Measurements from ENCODE around the gene MITF. TPM values are rescaled to one million over a fixed set of nuclear protein-coding genes. Genes with fewer than 3 reads are reported as not detected.

Gene MITF
- polyA plus RNA-seq, 4 donors = 3.3 to 45.7 (median 41.8) TPM

DNA sequence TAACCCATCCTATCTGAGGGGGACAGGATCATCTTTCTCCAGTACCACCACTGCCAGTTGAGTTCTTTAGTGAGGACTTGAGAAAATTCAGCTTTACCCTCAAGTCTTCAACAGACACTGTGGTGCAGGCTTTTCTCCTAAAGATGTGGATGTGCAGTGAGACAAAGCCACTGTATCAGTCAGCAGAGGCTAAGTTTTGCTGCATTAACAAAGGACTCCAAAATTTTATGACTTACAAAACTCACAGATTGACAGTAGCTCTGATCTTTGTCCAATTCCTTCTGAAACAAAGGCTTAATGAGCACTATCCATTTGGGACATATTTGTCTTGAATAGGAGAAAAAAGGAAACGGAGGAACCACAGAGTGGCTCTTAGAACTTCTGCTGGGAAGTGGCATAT, 87.9 kb downstream of the MITF start:
- DNase-seq (ENCODE audit: low read depth in 4 of 4, low spot score in 3 of 4) = no peak

DNA sequence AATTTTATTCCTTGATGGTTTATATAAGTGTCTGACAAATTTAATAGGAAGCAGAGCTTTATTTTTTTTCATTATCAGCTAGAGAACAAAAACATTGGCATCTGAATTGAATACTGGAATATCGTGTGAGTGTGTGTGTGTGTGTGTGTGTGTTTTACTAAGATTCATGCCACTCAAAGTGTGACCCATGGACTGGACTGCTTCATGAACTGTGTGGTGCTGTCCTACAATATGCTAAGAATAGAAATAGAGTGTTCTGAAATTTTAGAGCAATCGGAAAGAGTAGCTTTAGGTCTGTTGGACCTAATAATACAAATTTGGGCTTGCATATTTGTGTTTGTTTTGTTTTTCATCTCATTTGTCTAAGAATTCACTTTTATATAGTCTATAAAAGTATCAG, 89.6 kb downstream of the MITF start:
- no peak for DNase-seq (ENCODE audit: low read depth in 4 of 4, low spot score in 3 of 4)

DNA sequence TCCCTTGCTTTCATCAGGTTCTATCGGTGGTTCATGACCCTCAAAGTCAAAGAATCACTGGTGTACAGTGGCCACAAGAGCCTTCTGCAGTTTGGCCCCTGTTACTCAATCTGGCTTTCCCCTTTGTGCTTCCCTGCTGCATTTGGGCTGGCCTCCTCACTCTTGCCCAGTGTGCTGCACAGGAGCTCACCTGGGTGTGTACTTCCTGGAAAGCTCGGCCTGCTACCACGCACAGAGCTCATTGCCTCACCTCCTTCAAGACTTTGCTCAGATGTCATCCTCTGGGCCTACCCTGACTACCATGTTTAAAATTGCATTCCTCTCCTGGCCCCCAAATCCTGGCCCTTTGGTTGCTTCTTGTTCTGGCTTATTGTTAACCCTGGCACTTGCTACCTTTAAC, 90.9 kb downstream of the MITF start:
- no peak for DNase-seq (ENCODE audit: low read depth in 4 of 4, low spot score in 3 of 4)

DNA sequence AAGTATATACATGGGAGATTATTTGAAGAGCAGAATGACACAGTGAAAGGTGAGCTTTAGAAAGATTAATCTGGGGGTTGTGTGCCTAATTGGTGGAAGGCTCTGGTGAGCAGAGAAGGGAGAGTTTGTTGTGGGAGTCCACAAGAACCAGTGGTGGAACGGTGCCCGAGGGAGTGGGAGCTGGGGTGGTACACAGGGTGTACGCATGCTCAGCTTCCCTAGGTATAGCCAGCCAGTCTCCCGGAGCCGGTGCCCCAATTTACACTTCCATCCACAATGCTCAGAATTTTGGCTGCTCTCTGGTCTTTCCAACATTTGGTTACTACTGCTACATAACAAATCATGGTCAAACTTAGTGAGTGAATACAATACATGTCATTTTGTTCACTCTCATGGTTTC, 92.5 kb downstream of the MITF start:
- DNase-seq (ENCODE audit: low read depth in 4 of 4, low spot score in 3 of 4) = no peak

DNA sequence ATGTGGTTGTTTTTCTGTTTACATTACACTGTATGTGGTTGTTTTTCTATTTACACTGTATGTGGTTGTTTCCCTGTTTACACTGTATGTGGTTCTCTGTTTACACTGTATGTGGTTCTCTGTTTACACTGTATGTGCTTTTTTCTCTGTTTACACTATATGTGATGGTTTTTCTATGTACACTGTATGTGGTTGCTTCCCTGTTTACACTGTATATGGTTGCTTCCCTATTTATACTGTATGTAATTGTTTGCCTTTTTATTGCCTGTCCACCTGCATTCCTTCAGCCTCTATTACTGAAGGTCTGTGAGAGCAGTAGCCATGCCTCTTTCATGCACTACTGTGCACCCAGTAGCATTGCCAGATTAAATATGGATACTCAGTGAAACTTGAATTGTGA, 94.3 kb downstream of the MITF start:
- no peak for DNase-seq (ENCODE audit: low read depth in 4 of 4, low spot score in 3 of 4)

DNA sequence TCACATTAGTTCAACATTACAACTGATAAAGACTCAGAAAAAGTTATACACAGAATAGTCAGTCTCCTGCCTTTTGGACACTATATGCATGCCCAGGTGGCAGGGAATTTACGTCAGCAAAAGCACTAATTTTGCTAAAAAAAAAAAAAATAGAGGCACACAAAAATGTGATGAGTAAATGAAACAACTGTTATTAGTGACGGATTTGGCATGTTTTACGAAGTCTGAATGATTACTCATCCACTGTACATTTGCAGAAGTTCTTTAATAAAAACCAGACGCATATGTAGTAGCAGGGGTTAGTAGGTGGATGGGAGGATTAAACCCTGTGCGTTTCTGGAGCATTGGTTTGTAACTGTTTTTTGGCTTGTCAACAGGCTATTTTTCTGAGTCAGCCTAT, 99.0 kb downstream of the MITF start:
- DNase-seq (ENCODE audit: low read depth in 4 of 4, low spot score in 3 of 4) = no peak

DNA sequence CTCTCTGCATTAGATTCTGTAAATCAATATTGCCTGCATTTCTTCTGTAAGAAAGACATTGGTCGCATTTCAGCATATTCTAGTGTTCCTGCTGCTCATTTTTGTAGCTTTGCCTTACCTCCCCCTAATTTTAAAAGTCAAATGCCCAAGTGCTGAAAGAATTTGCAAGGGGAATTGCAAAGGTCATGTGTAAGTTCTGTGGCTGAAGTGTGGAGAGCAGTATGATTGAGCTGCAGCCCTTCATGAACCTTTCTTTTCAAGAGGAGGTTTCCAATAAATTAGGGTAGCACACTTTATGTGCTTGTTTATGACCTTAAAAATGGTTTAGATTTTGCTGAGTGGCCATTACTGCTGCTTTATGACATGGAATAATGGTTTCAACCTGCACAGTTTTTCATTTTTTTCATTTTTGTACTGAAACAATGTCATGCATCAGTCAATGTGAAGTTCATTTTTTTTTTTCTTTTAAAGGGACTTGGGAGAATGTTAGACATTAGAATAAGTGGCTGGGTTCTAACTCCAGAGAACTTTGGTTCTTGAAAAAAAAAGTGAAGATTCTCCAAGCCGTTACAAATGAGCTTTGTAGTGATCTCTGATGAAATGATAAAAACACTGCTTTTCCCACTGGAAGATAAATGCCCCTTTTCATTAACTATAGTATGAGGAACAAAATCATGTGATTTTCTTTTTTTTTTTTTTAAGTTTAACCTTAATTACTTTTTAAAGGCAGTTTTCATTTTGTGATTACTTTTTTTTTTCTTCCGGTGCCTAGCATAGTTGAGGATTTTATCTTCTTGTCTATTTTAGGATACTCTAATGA, 99.6 kb downstream of the MITF start:
- no peak for DNase-seq (ENCODE audit: low read depth in 4 of 4, low spot score in 3 of 4)

DNA sequence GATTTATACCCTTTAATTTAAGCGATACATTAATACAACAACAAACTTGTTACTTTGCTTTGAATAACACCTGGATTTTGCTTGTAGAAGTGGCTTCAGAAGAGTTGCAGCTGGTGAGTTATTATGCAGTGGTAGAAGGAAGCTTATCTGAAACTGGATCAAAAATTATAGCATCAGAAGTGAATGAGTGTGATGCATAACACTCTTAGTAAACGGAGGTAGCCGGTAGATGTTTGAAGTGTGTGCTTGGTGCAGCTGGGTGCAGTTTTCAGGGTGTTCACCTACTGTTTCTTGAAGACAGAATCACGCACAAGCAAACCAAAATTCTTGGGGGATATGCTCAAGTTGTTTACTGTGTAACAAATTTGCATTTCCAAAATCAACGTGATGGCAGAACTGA, 103.1 kb downstream of the MITF start:
- DNase-seq (ENCODE audit: low read depth in 4 of 4, low spot score in 3 of 4) = no peak

DNA sequence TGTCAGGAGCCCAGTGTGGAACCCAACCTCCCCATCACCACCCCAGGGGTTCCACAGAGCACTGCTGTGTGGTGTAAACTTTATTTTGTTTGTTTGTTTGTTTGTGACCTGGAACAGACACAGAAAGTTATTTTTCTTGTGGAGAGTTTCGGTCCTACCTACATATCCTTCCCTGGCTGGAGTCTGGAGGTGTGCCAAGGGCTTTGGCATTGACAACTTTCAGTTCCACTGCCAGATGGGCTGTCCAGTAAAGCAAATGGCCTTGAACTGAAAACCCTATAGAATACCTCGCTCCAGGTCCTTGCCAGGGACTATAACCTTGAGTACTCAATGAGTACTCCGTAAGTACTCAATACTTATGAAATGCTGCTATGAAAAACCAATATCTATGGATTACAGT, 103.5 kb downstream of the MITF start:
- no peak for DNase-seq (ENCODE audit: low read depth in 4 of 4, low spot score in 3 of 4)

DNA sequence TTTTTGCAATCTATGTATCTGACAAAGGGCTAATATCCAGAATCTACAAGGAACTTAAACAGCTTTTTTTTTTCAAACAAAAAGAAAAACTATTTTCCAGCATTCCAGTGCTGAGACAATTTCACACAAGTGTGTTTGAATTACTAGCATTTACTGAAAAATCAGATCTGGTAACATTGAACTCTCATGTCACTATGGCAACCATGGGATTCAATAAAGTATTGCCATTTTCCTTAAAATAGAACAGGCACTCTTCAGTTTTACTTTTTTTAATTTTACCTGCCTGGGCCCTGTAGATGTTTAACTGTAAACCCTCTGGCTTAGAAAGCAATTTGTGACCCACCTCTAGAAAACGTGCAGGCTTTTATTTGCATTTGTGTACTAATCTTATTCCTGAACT, 105.4 kb downstream of the MITF start:
- DNase-seq (ENCODE audit: low read depth in 4 of 4, low spot score in 3 of 4) = no peak

DNA sequence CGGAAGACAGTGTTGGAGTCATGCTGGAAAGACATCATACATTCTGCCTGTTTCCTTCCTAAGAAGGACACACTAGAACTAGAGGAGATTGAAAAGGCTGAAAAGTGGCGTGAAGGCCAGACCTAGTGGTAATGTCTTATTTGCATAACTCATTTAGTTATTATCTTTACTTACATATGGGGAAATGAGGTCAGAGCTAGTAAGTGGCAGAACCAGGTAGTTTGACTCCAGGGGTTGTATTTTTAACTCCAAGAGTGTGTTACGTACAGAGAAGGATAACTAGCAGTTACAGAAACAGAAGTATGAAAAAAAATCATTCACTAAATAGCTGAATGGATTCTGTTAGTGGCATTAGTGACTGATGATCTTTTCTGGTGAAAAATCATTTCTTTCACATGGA, 108.0 kb downstream of the MITF start:
- no peak for DNase-seq (ENCODE audit: low read depth in 4 of 4, low spot score in 3 of 4)

DNA sequence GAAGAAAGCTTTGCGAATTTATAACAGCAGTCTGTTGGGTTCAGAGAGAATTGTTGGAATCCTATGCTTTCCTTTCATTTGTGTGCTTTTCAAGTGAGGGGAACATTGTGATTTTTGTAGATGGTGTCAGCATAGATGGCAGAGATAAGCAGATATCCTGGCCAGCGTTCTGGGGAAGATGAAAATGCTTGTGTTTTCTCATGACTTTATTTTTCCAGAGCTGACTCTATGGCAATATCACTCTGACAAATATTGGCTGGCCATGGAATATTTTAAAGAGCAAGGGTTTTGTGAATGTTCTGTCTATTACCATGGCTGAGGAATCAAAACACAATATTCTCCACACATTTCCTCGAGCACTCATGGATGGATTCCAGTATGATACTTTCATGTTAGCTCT, 108.8 kb downstream of the MITF start:
- no peak for DNase-seq (ENCODE audit: low read depth in 4 of 4, low spot score in 3 of 4)

DNA sequence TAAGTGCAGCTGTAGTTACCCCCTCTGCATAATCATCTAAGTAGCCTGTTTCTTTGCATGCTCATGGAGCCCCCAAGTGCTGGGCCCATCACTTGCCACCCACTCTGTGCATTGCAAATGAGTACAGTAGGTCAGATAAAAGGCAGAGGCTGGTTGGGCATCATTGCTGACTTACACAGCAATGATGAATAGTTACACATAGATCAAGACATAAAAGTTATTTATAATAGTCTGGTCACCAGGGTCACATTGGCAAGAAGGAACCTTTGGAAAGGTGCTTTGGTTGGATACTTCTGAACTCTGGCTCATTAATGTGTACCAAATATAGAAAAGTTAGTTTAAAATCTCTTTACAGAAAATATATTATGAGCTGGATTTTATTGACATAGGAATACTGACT, 111.6 kb downstream of the MITF start:
- no peak for DNase-seq (ENCODE audit: low read depth in 4 of 4, low spot score in 3 of 4)

DNA sequence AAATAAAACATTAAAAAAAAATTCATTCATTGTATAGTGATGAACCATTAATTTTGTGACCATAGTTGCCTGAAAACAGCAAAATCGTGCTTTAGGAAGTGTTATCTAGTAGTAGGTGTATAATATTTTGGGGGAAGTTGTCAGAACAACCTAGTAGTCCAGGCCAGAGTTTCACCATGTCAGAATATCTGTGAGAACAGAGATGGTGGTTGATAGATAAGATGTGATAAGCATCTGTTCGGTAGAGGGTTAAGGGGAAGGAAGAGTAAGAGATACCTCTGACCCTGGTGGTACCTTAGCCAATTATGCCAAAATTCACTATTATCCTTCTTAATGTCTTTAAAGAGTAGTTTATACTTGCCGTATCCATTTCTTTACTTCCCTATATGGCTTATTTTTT, 113.8 kb downstream of the MITF start:
- DNase-seq (ENCODE audit: low read depth in 4 of 4, low spot score in 3 of 4) = no peak

DNA sequence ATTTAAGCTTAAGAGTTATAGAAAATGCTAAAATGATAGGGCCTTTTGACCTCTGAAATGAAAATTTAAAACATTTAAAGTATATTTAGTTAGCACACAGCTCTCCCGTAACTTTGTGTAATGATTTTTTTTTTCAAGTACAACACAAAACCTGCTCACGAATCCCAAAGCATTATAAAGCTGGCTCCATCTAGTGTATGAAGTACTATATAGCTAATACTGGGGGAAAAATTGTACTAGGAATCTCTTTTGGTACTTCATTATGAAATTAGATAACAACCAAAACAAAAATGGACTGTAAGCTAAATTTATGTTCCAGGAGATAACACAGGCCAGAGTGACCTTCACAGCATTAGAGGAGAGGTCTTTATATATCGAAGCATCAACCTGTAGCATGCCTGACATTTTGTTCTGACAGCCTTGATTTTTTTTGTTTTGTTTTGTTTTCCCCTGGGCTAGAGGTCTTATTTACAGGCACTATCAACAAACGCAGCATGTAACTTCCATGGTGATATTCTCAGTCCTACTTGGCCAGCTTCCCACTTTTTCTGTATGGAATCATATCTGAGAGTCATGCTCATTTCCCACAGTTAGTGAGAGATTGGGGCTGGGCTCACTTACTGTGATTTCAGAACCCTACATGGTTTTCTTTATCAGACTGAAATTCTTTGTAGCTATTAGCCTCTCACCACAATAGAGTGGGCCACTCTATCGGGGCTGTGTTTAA, 116.3 kb downstream of the MITF start:
- no peak for DNase-seq (ENCODE audit: low read depth in 4 of 4, low spot score in 3 of 4)

DNA sequence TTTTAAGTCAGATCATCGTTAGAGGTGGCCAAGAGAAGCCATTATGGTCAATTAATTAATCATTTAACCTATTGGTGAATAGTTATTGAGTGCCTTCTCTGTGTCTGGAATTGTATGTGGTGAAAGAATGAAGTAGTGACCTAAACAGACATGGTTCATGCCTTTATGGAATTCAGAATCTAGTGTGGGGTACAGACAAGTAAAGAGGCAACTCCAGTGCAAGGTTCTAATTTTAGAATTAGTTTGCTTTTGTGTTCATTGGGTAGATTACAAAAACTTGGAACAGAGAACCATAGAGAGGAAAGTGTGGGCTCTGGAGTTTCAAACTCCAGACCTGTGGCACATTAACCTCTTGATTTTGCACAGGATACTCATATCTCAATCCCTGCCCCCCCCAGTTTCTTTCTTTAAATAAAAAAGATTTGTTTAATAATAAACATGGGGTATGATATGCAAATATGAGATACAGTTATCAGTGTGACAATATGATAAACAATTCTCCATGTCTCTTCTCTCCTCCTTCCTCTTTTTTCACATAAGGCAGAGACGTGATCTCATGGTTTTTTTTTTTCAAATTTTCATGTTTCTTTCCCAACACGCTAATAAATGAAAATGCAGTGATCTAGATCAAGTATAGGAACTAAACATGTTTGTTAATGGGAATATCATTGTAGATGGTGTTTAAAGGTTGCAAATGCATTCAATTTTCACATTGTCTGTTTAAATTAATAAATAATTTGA, 117.9 kb downstream of the MITF start:
- DNase-seq (ENCODE audit: low read depth in 4 of 4, low spot score in 3 of 4) = no peak

DNA sequence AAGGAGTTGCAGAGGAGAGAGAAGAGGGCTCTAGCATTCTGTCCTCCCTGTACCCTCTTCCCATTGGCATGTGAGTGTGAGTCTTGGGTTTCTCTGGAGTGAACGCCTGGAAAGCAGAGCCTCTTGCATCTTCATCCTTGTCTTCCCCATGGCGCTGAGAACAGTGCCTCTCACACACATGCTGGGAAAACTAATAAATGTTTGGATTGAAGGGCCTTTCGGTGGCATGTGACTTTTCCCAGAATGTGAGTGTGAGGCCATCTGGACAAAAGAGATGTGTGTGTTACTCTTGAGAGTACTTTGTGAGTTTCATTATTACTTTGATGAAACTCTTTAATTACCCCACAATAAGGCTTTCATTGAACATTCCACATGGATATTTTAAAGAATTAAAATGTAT, 122.3 kb downstream of the MITF start:
- no peak for DNase-seq (ENCODE audit: low read depth in 4 of 4, low spot score in 3 of 4)

DNA sequence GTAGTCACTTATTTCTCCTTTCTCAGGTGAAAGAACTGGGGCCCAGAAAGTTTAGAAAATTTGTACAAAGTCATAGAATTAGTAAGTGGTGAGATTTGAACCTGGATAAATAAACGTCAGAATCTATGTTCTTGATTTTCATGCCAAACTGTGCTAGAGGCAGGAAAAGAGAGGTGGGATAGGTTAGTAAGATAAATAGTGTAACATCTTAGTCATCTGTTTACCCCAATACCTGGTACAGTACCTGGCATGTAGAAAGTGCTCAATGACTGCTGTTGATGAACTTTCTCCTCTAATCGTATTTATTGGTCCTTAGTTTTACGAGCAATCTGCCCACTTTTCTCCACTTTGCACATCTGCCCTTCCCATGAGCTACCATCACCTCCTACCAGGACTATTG, 124.9 kb downstream of the MITF start:
- DNase-seq (ENCODE audit: low read depth in 4 of 4, low spot score in 3 of 4) = no peak

DNA sequence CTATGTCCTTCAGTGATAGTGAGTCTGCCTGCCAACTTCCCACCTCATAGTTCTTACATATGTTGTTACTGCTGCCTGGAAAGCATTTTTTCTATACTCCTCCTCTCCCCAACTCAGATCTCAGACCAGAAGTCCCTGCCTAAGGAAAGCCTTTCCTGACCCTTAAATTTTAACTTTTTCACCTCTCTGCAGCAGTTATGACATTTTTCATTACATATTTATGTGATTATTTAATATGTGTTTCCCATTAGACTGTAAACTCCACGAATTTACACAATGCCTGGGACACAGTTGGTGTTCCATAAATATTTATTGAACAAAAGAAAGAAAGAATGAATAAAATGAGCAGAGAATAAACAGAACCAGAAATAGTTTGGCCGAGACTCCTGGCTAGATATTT, 125.5 kb downstream of the MITF start:
- DNase-seq (ENCODE audit: low read depth in 4 of 4, low spot score in 3 of 4) = no peak

DNA sequence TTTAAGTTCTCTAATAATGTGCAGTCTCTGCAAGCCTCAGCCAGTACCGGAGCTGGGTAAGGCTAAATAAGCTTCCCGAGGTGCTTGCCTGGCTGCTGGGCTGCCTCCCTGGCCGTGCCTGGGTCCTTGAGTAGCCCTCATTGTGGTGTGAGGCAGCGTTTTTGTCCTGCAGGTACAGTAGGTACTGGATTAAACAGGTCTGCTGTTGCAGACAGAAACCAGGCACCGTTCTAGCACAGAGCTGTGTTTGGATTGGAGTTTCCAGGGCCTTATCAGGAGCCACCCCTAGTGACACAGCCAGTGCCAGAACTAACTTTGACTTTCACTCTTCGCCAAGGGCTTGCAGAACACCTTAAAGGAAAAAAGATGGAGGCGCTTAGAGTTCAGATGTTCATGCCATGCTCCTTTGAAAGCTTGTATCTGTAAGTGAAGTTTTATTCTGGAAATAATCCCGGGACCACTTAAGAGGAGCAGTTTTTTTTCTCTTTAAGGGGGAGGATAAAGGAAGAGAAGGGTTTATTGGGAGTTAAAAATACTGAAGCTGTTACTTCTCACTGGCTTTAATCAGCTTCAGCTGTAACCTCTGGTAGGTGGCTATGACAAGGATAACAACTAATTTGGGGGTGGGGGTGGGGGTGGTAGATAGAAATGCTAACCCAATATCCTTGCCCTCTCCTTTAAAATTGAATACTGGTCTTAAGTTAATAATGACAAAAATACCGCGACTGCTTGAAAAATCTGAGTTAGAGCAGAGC, 126.8 kb downstream of the MITF start:
- DNase-seq (ENCODE audit: low read depth in 4 of 4, low spot score in 3 of 4) = peak in 2 of 4 donors; percentile 45 to 46
